Naive thymus-derived CD8-positive, alpha-beta T cell (primary cell): ENCODE results near the gene SERPINB7. TPM values are rescaled to one million over a fixed set of nuclear protein-coding genes. Genes with fewer than 3 reads are reported as not detected.
"Not testable (repeated sequence)": the region's sequence is repeated elsewhere in the genome, so short reads cannot be mapped to it uniquely, and the experiment has no call there.

ENCODE experiments used
- ATAC-seq, 2 donors: fragments of 150-1000 bp; cut with Tn5 transposase in 1 of 2; sonication (Bioruptor Pico), chemical (Tn5 transposase) in 1 of 2; 1 replicate in 1 of 2; 2 replicates in 1 of 2; pipeline ENCODE4 v1.10.0; 2021; ENCODE audit warnings: mild to moderate bottlenecking in 2 of 2, moderate library complexity in 2 of 2
- POLR2A ChIA-PET: fragments of 350-600 bp; sonication (Branson Sonifier 250); formaldehyde crosslinking; loops from one replicate; lab custom pipeline; 2021; ENCODE audit warnings: antibody characterized with exemption; lab: Charles Lee
- DNase-seq, 10 donors: peaks; one replicate each; pipeline versions ENCODE4 v3.0.0 to v3.0.0-alpha.2; 2020 to 2022
- H3K27ac Mint-ChIP-seq, 10 donors: one replicate each; pipeline ENCODE4 v1.8.0; 2020 to 2022; ENCODE audit warnings: mild to moderate bottlenecking in 10 of 10, mixed read lengths in 10 of 10, moderate library complexity in 4 of 10, inconsistent platforms in 1 of 10
- H3K27me3 Mint-ChIP-seq, 5 donors: one replicate each; pipeline ENCODE4 v1.8.0; 2021 to 2022; ENCODE audit warnings: mixed read lengths in 5 of 5
- H3K36me3 Mint-ChIP-seq, 3 donors: one replicate each; pipeline ENCODE4 v1.8.0; 2020 to 2022; ENCODE audit warnings: mixed read lengths in 3 of 3, mild to moderate bottlenecking in 2 of 3, inconsistent platforms in 1 of 3
- H3K4me1 Mint-ChIP-seq, 4 donors: one replicate each; pipeline ENCODE4 v1.8.0; 2021 to 2022; ENCODE audit warnings: mixed read lengths in 4 of 4
- H3K4me3 Mint-ChIP-seq, 10 donors: one replicate each; pipeline ENCODE4 v1.8.0; 2020 to 2022; ENCODE audit warnings: mild to moderate bottlenecking in 10 of 10, mixed read lengths in 10 of 10, moderate library complexity in 6 of 10, inconsistent platforms in 1 of 10
- H3K9me3 Mint-ChIP-seq, 9 donors: one replicate each; pipeline ENCODE4 v1.8.0; 2020 to 2022; ENCODE audit warnings: mixed read lengths in 9 of 9, mild to moderate bottlenecking in 3 of 9, inconsistent platforms in 1 of 9, moderate library complexity in 1 of 9
- polyA plus RNA-seq, 3 donors: library from polyadenylated mRNA; unstranded; fragments of 300-500 nt; fragmentation: Illumina TruSeq; gene quantifications; one replicate each; pipeline ENCODE4 v1.2.3, GENCODE V29; 2021
- total RNA-seq, 8 experiments: library from RNA in 2 of 8; stranded (reverse) in 2 of 8; gene quantifications; one replicate each; pipeline ENCODE4 v1.2.3 and lab custom pipeline; 2021 to 2026

The SERPINB7 gene
- total and polyA plus RNA-seq, 5 experiments from 2014 or later, result not detected

- H3K27ac Mint-ChIP-seq, DNase-seq, ATAC-seq, H3K4me1 Mint-ChIP-seq, POLR2A ChIA-PET, H3K4me3 Mint-ChIP-seq: not testable (repeated sequence)
- Mint-ChIP-seq H3K27me3 (peaks cover 0 to 11% (median 0%) of the 10 kb centered on the region in 5 donors), H3K9me3 (peaks cover 5 to 25% (median 14%) of the 10 kb centered on the region in 9 donors), H3K36me3 (peaks cover 0 to 15% (median 5%) of the 10 kb centered on the region in 3 donors)
These were observed 15.4 kb upstream of the SERPINB7 start for GRCh38 chr18:63759786-63760185.

DNA sequence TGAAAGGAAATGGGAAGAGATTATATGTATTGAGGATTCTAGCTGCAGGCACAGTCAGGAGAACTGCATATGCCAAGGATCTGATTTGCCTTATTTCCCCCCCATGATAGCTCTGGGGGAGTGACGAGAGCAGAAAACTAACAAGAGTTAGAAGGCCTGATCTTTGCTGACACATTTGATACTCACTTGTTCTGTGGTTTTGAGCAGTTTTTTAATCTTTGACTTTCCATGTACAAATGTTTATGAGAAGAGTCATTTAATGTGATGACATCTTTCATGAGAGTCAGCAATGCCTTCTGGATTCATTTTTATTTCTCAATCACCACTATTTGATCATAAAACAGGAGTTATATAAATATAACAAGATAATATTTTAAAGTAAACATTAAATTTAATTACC lies 12.7 kb upstream of the SERPINB7 start:
- Mint-ChIP-seq H3K4me1 (no peaks in the 10 kb centered on the region), H3K27ac (no peak overlapping the region), H3K9me3 (peaks cover 5 to 25% (median 15%) of the 10 kb centered on the region in 9 donors), H3K4me3 (no peak overlapping the region), H3K27me3 (peaks cover 0 to 25% (median 0%) of the 10 kb centered on the region in 5 donors), H3K36me3 (peaks cover 0 to 15% (median 5%) of the 10 kb centered on the region in 3 donors)
- POLR2A ChIA-PET, result no interaction called here
- ATAC-seq, result no peak
- DNase-seq, result no peak

DNA sequence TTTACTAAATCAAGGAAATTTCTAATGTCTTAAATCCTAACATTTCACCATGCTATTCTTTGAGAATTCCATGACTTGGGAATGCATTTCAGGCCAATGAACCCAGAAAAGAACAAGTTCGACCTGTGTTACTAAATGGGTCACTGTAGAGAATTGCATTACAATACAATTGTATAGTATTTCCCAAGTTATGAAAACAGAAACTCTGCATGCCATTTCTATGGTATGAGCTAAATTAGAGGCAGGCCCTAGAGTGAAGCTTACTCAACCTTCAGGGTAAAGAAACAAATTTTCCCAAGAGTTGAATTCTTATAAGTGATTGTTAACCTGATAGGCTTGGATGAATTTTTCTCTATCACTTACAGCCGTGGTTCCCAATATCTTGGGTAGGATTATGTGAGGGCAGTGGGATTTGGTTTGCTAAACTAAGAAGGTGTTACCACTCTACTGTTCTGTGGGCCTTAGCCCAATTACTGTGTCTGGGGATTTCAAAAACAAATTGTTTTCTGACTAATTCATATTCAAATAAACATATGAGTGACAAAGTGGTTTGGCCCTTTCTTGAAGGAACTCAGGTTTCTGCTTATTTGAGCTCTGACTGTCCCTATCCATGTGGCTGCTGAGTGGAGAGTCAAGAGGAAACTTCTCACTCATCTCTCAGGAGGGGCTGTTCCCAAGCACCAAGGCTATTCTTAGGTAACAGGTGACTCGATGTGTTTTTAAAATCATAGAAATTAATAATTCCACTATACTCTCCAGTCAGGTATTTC lies 11.2 kb upstream of the SERPINB7 start:
- H3K4me1 Mint-ChIP-seq, result no peaks in the 10 kb centered on the region
- H3K36me3 Mint-ChIP-seq, result peaks cover 0 to 15% (median 5%) of the 10 kb centered on the region in 3 donors
- no peak overlapping the region for H3K27ac Mint-ChIP-seq
- ATAC-seq, result no peak
- H3K4me3 Mint-ChIP-seq, result no peak overlapping the region
- POLR2A ChIA-PET, result no interaction called here
- peaks cover 0 to 29% (median 5%) of the 10 kb centered on the region in 5 donors for H3K27me3 Mint-ChIP-seq
- DNase-seq, result no peak
- H3K9me3 Mint-ChIP-seq, result peaks cover 7 to 24% (median 18%) of the 10 kb centered on the region in 9 donors

DNA sequence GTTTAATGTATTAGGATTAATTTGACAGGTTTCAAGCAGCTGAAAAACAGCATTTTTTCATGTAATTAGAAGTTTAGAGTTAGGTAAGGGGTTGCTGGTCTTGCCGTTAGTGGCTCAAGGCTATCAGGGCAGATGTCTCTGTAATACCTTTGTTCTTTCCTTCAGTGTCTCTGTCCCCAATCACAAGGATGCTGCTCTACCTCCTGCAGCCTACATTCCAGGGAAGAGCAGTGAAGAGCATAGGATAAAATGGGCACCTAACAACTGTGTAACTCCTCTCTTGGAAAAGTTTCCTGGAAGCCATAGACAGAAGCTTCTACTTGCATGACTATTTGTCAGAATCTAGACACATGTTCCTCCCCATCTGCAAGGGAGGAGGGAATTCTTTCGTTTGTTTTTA lies 9.4 kb upstream of the SERPINB7 start:
- no peak for DNase-seq
- Mint-ChIP-seq H3K4me1 (no peaks in the 10 kb centered on the region), H3K4me3 (no peak overlapping the region), H3K36me3 (peaks cover 0 to 4% (median 0%) of the 10 kb centered on the region in 3 donors), H3K27ac (no peak overlapping the region), H3K27me3 (peaks cover 0 to 24% (median 0%) of the 10 kb centered on the region in 5 donors), H3K9me3 (peaks cover 1 to 11% (median 5%) of the 10 kb centered on the region in 9 donors)
- POLR2A ChIA-PET, result no interaction called here
- ATAC-seq, result no peak

DNA sequence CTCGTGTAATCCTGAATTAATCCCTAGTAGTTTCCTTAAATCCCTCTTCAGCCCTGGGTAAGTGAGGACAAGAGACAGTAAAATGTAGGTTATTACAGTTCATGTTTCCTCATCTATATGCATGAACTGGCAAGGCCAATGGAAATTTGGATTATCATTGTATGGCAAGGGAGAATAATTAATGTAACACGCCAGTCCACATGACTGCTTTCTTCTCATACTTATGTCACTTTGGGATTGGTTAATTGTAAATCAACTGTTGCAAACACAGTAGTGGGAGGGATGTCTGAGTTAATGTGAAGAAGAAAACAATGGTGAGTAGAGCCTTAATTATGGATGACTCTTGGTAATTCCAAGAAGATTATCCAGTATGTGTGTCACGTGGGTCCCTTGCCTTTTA lies 1.7 kb upstream of the SERPINB7 start:
- DNase-seq, result no peak
- ATAC-seq, result no peak
- Mint-ChIP-seq H3K4me1 (no peaks in the 10 kb centered on the region), H3K9me3 (peaks cover 0 to 2% (median 0%) of the 10 kb centered on the region in 9 donors), H3K4me3 (no peak overlapping the region), H3K27ac (no peak overlapping the region), H3K27me3 (peaks cover 5 to 16% (median 10%) of the 10 kb centered on the region in 5 donors), H3K36me3 (no peaks in the 10 kb centered on the region)
- POLR2A ChIA-PET, result no interaction called here

DNA sequence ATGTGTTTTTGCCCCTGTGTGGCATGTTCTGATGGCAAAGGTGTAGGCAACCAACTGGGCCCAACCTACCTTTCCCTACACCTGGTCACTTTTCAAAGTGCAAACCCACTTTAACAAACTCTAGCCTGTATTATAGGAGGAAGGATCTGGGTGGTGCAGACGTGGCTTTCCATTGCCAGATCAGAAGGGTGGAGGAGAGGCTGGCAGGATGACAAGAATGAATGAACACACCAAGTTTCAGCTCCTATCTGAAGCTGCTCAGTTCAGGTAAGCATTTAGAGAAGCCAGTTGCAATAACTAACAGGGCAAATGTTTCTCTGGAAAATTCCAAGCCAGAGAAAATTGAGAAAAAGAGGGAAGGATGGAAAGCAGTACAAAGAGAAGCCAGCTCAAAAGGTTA lies 707 bp upstream of the SERPINB7 start:
- POLR2A ChIA-PET, result no interaction called here
- Mint-ChIP-seq H3K27ac (no peak overlapping the region), H3K4me1 (no peaks in the 10 kb centered on the region), H3K9me3 (no peaks in the 10 kb centered on the region), H3K27me3 (peaks cover 5 to 16% (median 10%) of the 10 kb centered on the region in 5 donors), H3K4me3 (no peak overlapping the region), H3K36me3 (no peaks in the 10 kb centered on the region)
- ATAC-seq (no peak), DNase-seq (no peak)

GRCh38 chr18:63779386-63779785 lies 4.2 kb downstream of the SERPINB7 start:
- POLR2A ChIA-PET, result no interaction called here
- Mint-ChIP-seq H3K27me3 (peaks cover 0 to 8% (median 2%) of the 10 kb centered on the region in 5 donors), H3K9me3 (no peaks in the 10 kb centered on the region), H3K4me1 (no peaks in the 10 kb centered on the region), H3K36me3 (no peaks in the 10 kb centered on the region), H3K27ac (no peak overlapping the region), H3K4me3 (no peak overlapping the region)
- ATAC-seq (no peak), DNase-seq (no peak)

- H3K9me3 Mint-ChIP-seq, result peaks cover 0 to 2% (median 0%) of the 10 kb centered on the region in 9 donors
- H3K4me3 Mint-ChIP-seq, result no peak overlapping the region
- H3K4me1 Mint-ChIP-seq, result peaks cover 0 to 2% (median 0%) of the 10 kb centered on the region in 4 donors
- peaks cover 2 to 11% (median 4%) of the 10 kb centered on the region in 5 donors for H3K27me3 Mint-ChIP-seq
- DNase-seq, result no peak
- no peak overlapping the region for H3K27ac Mint-ChIP-seq
- ATAC-seq, result no peak
- POLR2A ChIA-PET, result interaction anchor here (0.7 kb wide), 1 partner anchor 302 kb away, joined by 6 read pairs; no protein-coding TSS in a partner anchor
- no peaks in the 10 kb centered on the region for H3K36me3 Mint-ChIP-seq
These were observed 8.2 kb downstream of the SERPINB7 start for GRCh38 chr18:63783394-63783793.

GRCh38 chr18:63784787-63785452 lies 9.7 kb downstream of the SERPINB7 start:
- ATAC-seq (no peak), DNase-seq (no peak)
- Mint-ChIP-seq H3K27ac (no peak overlapping the region), H3K9me3 (peaks cover 0 to 2% (median 0%) of the 10 kb centered on the region in 9 donors), H3K4me1 (peaks cover 0 to 2% (median 0%) of the 10 kb centered on the region in 4 donors), H3K36me3 (no peaks in the 10 kb centered on the region), H3K4me3 (no peak overlapping the region), H3K27me3 (peaks cover 0 to 11% (median 4%) of the 10 kb centered on the region in 5 donors)
- POLR2A ChIA-PET, result no interaction called here

DNA sequence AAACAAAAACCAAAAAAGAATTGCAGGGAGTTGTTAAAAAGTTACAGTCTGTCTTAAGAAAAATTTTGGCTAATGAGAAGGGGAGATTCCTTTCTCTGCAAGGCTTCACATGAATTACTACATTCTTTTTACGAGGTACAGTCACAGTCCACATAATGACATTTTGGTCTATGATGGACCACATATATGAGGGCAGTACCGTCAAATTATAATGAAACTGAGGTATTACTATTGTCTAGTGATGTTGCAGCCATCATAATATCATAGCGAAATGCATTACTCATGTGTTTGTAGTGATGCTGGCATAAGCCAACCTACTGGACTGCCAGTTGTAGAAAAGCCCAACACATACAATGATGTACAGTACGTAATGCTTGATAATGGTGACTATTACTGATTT lies 12.5 kb downstream of the SERPINB7 start:
- no peaks in the 10 kb centered on the region for H3K36me3 Mint-ChIP-seq
- ATAC-seq, result no peak

DNA sequence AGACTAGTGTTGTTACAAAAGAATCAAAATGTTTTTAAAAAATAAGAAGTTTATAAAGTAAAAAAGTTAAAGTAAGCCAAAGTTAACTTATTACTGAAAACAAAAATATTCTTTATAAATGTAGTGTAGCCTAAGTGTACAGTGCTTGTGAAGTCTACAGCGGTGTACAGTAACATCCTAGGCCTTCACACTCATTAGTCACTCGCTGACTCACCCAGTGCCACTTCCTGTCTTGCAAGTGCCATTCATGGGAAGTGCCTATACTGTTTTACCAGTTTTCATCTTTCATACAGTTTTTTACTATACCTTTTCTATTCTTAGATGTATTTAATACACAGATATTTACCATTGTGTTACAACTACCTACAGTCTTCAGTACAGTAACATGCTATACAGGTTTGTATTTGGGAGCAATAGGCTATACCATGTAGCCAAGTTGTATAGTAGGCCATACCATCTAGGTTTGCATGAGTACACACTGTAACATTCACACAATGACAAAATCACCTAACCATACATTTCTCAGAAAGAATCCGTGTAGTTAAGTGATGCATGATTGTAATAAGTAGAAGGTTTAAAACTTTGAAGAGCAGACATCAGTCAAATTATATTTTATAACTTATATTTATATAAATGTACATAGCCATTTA lies 13.4 kb downstream of the SERPINB7 start:
- POLR2A ChIA-PET, result no interaction called here
- Mint-ChIP-seq H3K36me3 (no peaks in the 10 kb centered on the region), H3K27me3 (peaks cover 0 to 11% (median 2%) of the 10 kb centered on the region in 5 donors), H3K27ac (no peak overlapping the region), H3K9me3 (peaks cover 0 to 2% (median 0%) of the 10 kb centered on the region in 9 donors), H3K4me1 (peaks cover 0 to 2% (median 0%) of the 10 kb centered on the region in 4 donors), H3K4me3 (no peak overlapping the region)
- ATAC-seq (no peak), DNase-seq (peak in 2 of 10 donors; percentile 4 to 27)

More for the DNA sequence above, 12.5 kb downstream of the SERPINB7 start:
- no peak for DNase-seq
- H3K9me3 Mint-ChIP-seq, result peaks cover 0 to 2% (median 0%) of the 10 kb centered on the region in 9 donors
- H3K27me3 Mint-ChIP-seq, result peaks cover 0 to 11% (median 4%) of the 10 kb centered on the region in 5 donors
- POLR2A ChIA-PET, result no interaction called here
- H3K27ac Mint-ChIP-seq, result no peak overlapping the region
- peaks cover 0 to 2% (median 0%) of the 10 kb centered on the region in 4 donors for H3K4me1 Mint-ChIP-seq
- H3K4me3 Mint-ChIP-seq, result no peak overlapping the region

- Mint-ChIP-seq H3K4me3 (no peak overlapping the region), H3K36me3 (no peaks in the 10 kb centered on the region), H3K9me3 (peaks cover 0 to 2% (median 0%) of the 10 kb centered on the region in 9 donors), H3K4me1 (peaks cover 0 to 2% (median 0%) of the 10 kb centered on the region in 4 donors), H3K27me3 (peaks cover 0 to 11% (median 2%) of the 10 kb centered on the region in 5 donors), H3K27ac (no peak overlapping the region)
- DNase-seq (no peak), ATAC-seq (no peak)
- POLR2A ChIA-PET, result no interaction called here
These were observed 14.1 kb downstream of the SERPINB7 start for GRCh38 chr18:63789327-63789726.
